CD4-positive, alpha-beta T cell treated with Interleukin-6 at 100 ng/mL for 8 hours (primary cell): ENCODE measurements around the gene ATG101.

Source experiments
- DNase-seq: peaks from one replicate; pipeline ENCODE4 v3.0.0-alpha.2; 2020; ENCODE audit warnings: mixed read lengths, low spot score

Gene ATG101

DNA sequence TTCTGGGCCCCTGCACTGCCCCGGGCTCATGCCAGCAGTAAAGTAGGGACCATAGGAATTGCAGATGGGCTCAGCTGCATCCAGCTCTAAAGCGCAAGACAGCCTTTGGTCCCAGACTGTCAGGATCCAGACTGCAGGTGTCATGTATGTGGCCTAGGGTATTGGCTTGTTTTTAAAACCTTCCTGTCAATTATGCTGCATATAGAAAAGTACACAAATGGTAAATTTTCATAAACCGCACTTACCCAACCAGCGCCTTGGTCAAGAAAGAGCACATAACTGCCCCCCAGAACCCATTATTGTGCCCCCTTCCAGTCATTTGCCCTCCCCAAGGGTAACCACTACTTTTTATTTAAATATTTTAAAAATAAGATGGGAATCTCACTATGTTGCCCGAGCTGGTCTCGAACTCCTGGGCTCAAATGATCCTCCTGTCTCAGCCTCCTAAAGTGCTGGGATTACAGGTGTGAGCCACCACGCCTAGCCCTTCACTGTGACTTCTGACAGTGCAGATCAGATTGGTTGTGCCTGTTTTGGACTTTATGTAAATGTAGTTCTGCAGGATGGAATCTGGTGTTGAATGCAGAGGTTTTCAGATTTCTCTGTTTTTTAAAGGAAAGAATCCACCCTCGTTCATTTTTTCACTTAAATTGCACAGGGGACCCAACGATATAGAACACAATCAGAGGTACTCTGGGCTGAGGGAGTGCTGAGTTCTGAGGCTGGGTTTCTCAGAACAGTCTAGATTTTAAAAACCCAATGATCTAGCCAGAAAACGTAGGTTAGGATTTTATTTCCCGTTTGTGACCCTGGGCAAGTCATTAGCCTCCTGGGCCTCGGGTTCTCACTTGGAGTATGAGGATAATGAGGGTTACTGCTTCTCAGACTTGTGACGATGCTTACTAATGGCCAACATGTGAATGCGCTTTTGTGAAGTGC is 11.9 kb upstream of the ATG101 start:
- DNase-seq: no peak

DNA sequence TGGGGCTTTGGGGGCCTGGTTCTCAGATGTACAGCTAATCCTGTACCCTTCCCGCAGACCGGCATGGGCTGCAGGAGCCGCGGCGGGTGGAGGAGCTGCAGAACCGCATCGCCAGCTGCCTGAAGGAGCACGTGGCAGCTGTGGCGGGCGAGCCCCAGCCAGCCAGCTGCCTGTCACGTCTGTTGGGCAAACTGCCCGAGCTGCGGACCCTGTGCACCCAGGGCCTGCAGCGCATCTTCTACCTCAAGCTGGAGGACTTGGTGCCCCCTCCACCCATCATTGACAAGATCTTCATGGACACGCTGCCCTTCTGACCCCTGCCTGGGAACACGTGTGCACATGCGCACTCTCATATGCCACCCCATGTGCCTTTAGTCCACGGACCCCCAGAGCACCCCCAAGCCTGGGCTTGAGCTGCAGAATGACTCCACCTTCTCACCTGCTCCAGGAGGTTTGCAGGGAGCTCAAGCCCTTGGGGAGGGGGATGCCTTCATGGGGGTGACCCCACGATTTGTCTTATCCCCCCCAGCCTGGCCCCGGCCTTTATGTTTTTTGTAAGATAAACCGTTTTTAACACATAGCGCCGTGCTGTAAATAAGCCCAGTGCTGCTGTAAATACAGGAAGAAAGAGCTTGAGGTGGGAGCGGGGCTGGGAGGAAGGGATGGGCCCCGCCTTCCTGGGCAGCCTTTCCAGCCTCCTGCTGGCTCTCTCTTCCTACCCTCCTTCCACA is 11.0 kb upstream of the ATG101 start:
- DNase-seq: no peak

DNA sequence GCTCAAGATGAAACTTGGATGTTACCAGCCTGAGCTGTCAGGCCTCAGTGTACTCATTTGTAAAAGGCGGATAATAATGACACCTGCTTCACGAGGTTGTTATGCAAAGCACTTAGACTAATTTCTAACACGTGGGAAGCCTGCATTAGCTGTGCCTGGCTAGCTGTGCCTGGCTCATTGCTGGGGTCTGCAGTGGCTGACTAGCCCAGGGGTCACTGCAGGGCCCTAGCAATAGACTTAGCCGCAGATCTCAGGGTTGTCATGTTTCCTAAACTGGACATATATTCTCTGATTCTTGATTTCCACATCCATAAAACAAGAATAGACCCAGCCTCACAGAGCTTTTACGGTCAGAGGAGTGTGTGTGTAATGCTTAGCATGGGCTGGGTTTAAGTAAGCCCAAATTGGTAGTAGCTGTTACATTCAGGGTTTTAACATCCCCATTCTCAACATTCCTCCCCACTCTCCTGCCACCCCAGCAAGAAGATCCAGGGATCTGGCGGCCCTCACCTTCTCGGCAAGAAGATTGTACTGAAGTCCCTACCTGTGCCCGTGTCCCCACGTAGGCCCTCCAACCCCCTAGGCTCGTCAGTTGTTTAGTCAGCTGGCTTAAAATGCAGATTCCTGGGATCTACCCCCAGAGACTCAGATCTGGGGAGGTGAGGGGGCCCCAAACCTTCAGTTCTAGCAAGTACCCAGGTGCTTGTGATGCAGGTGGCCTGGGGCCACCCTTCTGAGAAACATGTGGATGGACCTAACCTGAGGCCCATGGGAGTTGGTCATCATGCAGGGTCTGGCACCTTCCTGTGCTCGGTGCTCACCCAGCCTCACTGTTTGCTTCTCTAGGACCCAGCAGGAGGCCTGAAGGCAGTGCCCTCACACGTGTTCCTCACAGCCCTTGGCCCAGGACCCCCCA is 9.9 kb upstream of the ATG101 start:
- no peak for DNase-seq

DNA sequence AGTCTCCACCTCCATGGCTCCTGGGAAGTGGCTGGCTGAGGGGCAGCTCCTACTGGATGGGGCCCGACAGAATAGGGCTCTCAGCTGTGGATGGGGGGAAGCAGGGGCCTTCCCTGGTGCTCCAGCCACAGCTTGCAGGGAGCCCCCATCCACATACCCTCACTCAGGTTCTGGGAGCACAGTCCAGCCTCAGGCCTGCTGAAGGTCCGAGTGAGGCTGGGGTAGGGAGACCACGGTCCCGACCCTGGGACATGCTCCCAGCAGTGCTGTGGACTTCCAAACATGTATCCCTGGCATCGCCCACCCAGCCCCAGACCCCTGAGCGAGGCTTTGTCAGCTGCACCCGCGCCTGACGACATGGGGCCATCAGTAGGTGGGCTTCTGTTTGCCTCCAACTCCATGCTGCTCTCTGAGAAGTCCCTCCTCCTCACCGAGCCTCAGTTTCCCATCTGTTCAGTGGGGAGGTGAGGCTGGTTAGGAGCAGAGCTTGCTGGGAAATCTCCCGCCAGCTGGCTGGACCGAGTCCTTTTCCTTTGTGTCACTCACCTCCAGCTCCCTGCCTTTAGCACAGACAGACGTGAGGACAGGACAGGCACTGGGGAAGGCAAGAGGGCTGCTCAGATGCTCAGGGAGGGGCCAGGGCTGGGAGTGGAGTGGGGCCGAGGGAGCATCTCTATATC is 9.1 kb upstream of the ATG101 start:
- DNase-seq: no peak

DNA sequence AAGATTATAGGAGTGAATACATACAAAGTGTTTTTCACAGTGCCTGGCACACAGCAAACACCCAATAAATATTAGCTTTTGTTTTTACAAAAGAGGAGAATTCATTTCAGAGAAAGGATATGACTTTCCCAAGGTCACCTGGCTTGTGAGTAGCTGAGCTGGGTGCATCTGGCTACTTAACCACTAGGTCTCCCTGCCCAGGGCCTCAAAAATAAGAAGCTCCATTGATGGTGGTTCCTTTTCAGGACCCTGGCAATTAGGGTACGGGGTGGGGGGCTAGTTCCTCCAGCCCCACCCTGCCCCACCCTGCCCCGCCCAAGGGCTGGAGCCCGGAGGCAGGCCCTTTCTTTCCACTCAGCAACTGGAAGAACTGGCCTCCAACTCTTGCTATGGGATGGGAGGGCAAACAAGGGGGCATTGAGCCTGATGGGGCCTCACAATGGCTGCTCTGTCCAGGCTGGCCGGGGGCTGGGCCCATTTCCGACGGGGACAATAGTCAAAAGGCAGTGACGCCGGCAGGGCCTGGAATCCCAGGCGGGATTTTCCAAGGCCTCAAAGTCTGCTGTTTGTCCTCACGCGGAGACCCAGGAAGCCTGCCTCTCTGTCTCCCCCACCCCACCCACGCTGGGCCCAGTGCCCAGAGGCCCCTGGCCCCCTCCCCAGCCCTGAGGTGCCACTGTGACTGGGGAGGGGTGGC is 8.2 kb upstream of the ATG101 start:
- DNase-seq: no peak

DNA sequence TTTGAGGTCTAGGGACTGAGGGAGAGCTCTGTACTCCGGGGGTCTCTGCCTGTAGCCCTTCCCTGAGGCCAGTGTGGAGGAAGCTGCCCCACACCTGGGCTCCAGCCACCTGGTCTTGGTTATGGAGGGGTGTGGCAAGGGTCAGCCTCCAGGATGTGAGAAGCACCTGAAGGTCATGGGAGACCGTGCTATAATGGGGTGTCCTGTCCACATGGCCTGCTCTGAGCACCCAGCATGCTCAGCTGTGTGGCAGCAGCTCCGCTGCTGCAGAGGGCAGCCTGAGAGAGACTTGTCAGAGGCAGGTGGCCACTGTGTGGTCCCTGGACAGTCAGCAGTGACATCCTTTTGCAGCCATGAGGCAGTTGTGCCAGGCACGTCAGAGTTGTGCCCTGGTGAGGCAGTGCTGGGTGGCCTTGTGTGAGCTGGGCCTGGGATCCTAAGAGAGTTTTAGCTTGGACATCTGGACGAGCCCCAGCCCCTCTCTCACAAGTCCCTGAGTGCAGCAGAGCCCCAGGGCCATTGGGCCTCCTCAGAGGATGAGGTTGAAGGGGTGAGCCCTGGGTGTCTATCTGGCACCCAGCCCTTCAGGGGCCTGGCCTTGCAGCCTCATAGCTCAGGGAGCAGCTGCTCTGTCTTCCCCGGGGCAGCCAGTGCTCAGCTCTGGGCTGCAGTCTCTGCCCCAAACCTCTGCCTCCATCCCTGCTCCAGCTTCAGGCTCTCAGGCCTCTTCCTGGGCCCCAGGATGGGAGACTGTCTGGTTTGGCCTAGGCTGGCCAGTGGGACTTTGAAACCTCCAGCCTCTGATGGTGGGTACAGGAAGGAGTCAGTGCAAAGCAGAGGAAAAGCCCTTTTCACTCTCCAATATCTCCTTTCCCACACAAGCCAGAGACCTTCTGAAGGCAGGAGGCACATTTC is 7.4 kb upstream of the ATG101 start:
- DNase-seq: no peak

DNA sequence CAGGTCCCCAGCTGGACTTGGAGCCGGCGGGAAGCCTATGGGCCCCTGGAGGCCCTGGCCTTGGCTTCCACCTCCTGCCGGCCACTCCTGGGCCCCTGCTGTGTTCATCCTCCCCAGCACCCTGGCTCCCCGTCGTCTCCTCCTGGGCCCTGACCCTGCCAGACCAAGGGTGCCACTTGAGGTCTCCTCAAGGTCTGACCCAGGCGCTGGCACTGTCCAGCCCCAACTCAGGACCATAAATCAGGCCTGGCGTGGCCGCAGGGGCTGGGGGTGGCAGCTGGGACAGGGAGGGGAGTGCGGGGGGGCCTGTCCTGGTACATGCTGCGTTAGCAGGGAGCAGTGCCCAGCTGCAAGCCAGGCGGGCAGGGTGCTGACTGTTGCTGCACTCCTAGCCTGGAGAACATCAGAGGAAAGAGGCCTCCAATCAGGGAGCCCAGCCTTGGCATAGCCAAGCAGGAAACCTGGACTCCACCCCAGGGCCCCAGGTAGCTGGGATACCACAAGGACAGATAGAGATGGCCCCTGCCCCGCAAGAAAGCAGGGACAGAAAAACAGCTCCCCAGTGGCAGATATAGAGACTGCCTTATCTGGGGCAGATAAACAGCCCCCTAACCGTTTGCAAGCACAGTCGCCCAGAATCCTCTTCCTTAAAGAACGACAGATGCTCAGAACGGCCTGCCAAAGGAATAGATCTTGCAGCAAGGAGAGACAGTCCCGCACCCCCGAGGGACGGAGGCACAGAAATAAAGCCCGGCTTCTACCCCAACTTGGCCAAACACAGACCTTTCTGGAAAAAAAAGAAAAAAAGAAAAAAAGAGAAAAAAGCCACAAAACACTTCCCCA is 6.5 kb upstream of the ATG101 start:
- DNase-seq: no peak

DNA sequence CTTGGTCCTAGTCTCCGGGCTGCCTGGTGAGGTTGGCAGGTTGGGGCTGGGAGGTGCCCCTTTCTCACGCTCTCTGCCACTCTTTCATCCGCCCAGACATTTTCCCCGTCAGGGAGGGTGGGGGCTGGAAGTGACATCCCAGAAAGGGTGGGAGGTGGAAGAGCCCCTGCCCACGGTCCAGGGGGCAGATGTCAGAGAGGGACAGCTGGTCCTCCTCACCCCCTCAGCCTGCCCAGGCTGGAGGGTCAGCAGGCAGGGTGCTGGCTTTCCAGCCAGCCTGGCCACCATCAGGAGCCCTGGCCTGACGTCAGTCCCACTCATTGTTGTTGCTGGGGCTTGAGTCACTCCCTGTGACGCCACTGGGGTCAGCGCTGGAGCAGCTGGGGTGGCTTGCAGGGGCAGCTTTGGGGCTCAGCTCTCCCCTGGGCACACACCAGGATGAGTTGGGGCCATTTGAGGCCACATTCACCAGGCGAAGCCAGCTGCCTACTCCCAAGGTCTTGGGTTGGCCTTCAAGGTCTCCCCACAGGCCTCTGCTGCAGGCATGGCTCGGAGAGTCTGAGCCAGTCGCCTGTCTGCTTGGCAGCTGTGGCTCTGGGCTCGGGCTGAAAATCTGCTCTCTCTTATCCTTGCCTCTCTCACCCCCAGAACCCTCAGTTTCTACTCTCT is 5.7 kb upstream of the ATG101 start:
- no peak for DNase-seq

DNA sequence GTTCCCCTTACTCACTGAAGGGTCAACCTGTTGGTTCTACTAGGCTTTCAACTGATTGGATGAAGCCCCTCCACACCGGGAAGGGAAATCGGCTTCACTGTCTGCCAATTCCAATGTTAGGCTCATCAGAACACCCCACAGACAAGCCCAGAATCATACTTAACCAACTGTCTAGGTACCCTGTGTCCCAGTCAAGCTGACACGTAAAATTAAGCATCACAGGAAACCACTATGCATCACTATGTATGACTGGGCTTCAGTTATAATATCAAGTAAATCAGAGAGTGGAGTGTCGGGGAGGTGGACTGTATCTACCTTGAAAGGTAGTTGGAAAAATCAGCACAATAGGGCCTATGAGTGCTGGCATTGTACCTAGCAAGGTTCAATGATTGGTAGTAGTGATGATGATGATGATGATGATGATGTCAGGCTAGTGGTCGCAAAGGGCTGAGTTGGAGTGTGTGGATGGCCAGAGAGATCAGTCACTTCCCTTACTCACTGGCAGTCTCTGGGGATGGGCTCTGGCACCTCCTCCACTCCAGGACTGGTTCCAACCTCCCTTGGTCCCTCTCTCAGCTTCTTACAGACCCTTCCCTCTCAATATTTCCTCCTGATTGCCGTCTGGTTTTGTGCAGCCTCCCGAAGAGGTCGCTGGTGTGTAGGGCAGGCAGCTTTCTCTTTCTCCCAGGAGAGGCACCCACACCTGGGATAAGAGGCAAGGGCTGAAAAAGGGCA is 3.3 kb upstream of the ATG101 start:
- no peak for DNase-seq

DNA sequence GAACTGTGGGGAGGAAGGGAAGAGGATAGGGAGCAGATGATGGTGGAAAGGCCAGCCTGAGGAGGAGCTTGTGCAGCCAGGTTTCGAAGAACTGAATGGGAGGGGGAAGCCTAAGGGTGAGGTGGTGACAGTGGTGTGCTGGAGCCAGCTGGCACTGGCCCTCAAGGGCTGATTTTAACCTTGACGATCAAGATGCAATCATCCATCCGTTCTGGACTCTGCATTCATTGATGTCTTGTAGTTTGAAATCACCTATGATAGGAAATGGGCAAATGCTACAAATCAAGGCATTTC is 2.8 kb upstream of the ATG101 start:
- no peak for DNase-seq

DNA sequence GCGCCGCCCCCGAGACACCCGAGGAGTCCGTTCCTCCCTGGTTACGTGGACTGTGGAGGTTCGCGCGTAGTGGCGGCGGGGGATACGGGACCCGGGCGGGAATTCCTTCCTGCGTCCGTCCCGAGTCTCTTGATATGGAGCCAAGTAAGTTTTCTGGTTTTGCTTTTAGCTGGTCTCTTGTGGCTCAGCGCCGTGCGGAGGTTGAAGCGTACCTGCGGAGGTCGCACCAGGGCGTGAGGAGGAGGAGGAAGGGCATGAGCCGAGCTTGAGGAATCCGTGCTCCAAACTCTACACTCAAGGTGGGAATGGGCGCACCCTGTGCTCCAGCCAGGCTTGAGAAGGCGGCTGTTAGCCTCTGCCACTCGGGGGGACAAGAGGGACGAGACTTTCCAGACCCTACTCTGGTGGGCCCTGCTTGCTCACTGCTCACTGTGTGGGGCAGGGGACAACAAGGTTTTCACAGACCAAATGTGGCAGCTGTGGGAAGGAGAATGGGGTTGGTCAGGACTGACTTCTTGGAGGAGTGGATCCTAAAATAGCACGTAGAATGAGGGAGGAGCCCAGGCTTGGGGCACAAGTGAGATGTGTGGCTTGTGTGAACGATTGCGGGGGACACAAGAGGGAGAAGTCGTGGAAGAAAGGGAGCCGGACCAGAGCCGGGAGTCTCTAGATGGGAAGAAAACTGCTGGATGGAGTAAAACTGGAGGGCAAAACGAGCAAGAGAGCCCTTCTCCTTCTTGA is 577 bp downstream of the ATG101 start:
- DNase-seq: no peak

DNA sequence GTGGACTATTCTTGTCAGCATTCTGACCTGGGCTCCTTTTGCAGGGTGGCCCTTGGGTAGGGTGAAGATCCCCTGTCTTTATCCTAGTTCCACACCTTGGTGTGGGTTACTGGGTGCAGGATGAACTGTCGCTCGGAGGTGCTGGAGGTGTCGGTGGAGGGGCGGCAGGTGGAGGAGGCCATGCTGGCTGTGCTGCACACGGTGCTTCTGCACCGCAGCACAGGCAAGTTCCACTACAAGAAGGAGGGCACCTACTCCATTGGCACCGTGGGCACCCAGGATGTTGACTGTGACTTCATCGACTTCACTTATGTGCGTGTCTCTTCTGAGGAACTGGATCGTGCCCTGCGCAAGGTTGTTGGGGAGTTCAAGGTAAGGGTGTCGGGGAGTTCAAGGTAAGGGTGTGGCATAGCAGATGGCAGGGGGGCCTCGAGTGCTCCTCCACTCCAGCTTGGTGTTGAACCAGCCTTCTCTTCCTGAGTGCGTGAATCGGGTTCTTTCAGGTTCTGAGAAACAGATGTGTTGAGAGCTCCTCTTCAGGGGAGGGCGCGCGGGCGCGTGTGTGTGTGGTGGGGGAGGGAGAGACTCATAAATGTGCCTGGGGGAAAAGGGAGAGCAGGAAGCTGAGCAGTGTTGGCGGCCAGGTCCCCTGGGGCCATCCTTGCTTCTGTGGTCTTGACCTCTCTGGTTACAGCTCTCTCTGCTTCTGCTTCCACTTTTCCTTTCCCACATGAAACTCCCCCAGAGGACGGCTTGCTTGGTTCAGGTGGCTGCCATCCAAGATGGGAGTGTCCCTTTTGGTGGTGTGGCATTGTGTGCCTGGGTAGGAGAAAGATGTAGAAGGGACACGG is 4.0 kb downstream of the ATG101 start:
- no peak for DNase-seq

DNA sequence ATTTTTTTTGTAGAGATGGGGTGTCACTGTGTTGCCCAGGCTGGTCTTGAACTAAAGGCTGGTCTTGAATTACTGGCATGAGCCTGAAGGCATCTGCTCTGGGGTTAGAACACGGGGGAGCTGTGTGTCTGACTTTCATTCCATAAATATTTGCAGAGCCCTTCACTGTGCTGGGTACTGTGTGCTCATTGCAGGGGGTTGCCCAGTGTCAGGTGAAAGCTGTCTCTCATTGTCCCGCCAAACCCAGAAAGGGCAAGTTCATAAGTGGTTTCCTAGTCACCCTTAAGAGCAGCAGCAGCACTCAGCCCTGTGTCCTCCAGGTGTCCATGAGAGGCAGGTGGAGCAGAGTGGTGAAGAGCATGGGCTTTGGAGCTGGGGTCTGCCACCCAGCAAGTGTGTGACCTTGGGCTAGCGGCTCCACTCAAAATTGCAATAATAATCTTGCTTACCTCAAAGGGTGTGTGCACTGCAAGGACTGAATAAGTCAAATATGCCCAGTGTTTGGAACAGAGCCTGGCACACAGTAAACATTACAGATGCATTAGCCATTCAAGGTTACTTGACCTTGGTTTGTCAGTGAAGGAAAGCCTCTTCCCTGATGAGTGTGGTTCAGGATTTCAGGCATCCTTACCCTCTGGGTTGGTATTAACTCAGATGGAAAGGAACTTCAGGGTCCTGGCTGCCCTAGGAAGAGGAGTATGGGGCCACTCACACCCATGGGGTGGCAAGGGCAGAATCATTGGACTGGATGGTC is 5.4 kb downstream of the ATG101 start:
- DNase-seq: no peak

DNA sequence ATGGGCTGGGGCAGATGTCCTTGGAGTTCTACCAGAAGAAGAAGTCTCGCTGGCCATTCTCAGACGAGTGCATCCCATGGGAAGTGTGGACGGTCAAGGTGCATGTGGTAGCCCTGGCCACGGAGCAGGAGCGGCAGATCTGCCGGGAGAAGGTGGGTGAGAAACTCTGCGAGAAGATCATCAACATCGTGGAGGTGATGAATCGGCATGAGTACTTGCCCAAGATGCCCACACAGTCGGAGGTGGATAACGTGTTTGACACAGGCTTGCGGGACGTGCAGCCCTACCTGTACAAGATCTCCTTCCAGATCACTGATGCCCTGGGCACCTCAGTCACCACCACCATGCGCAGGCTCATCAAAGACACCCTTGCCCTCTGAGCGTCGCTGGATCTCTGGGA is 7.0 kb downstream of the ATG101 start:
- DNase-seq: no peak

DNA sequence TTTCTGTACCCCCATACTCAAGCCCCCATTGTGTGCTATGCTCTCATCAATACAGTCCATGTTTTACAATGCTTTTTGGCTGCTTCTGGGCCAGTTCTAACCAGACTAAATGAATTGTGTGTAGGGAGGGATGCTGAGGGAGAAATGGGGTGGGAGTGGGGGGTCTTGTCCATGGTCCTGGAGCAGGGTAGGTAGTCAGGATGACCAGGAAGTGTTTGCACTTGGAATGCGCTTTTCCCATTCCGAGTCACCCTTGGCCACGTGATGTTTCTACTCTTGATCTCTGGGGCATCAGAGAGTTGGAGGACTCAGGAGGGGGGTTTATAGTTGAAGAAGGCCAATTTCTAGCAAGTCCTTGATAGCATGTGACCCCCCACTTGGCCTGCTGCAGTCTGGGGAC is 8.5 kb downstream of the ATG101 start:
- DNase-seq: no peak
